ENCODE data around the gene TSNAX. TPM values are rescaled to one million over a fixed set of nuclear protein-coding genes. Genes with fewer than 3 reads are reported as not detected.
A peak's percentile ranks its signal among the peaks of the same experiment; 100 is the strongest.

TSNAX gene
- total RNA-seq, 1 experiment from 2014 or later: 47.1 TPM

- intact Hi-C loops (cut with micrococcal nuclease): no loop called here
- H3K4me2 ChIP-seq (ENCODE audit: low read length): peak overlapping the region; percentile 55
- ChIA-PET RAD21 (ENCODE audit: low non-redundant PET in 1 of 2, low total read pairs in 2 of 2, uncharacterized antibody in 2 of 2, unreplicated experiment in 2 of 2) (no interaction called here), CTCF (no interaction called here), POLR2A (no interaction called here)
- H3K27me3 ChIP-seq (ENCODE audit: insufficient read depth, low read length): no peaks in the 10 kb centered on the region
- no peak for DNase-seq (ENCODE audit: low read depth, low spot score)
- 0 out of 2 replicates have a peak overlapping the region, but pooled peaks have one; percentile 6 for H3K9ac ChIP-seq (ENCODE audit: low read length)
- ATAC-seq: no peak
- H3K9me3 ChIP-seq (ENCODE audit: control insufficient read depth in 1 of 2, insufficient read depth in 1 of 2, low read depth in 1 of 2, low read length in 2 of 2): no peaks in the 10 kb centered on the region
- no TSS peak for BruUV-seq (replicated peaks)
- no peaks in the 10 kb centered on the region for H3K79me2 ChIP-seq (ENCODE audit: insufficient read depth, low read length)
- TF ChIP-seq JUND (IDR thresholded peaks at IDR 0.05) (0 out of 2 replicates have a peak, but pooled peaks have one; percentile 7), SRF (IDR thresholded peaks at IDR 0.05; ENCODE audit: low read depth) (no peak)
- no peaks in the 10 kb centered on the region for H3K9me2 ChIP-seq (ENCODE audit: insufficient read depth)
- no peak overlapping the region for H3K27ac ChIP-seq (ENCODE audit: low read depth, low read length)
- peak overlapping the region; percentile 65 for H2AFZ ChIP-seq (ENCODE audit: low read depth, low read length, poor library complexity, severe bottlenecking)
- H3K4me3 ChIP-seq (replicated peaks in 1 of 2; ENCODE audit: low read depth in 1 of 2, low read length in 2 of 2): no peak overlapping the region; a peak in 1 of 4 replicates
- H3K36me3 ChIP-seq (ENCODE audit: control insufficient read depth in 1 of 2, insufficient read depth in 2 of 2, low read length in 2 of 2): no peaks in the 10 kb centered on the region
- H4K20me1 ChIP-seq (ENCODE audit: insufficient read depth): no peaks in the 10 kb centered on the region
- H3K4me1 ChIP-seq (ENCODE audit: control insufficient read depth in 1 of 2, insufficient read depth in 2 of 2, low read length in 2 of 2): peaks cover 0 to 44% of the 10 kb centered on the region in 2 experiments; a peak in 2 of 4 replicates
These were observed 20.8 kb upstream of the TSNAX start for GRCh38 chr1:231507476-231508355.

GRCh38 chr1:231508497-231508896, 20.0 kb upstream of the TSNAX start:
- Histone ChIP-seq H3K27me3 (ENCODE audit: insufficient read depth, low read length) (no peaks in the 10 kb centered on the region), H3K4me3 (replicated peaks in 1 of 2; ENCODE audit: low read depth in 1 of 2, low read length in 2 of 2) (no peak overlapping the region), H3K9me2 (ENCODE audit: insufficient read depth) (no peaks in the 10 kb centered on the region), H3K27ac (ENCODE audit: low read depth, low read length) (no peak overlapping the region), H3K4me1 (ENCODE audit: control insufficient read depth in 1 of 2, insufficient read depth in 2 of 2, low read length in 2 of 2) (peaks cover 0 to 52% of the 10 kb centered on the region in 2 experiments; a peak in 2 of 4 replicates), H3K9me3 (ENCODE audit: control insufficient read depth in 1 of 2, insufficient read depth in 1 of 2, low read depth in 1 of 2, low read length in 2 of 2) (no peaks in the 10 kb centered on the region), H3K9ac (ENCODE audit: low read length) (no peak overlapping the region), H3K36me3 (ENCODE audit: control insufficient read depth in 1 of 2, insufficient read depth in 2 of 2, low read length in 2 of 2) (no peaks in the 10 kb centered on the region), H3K79me2 (ENCODE audit: insufficient read depth, low read length) (no peaks in the 10 kb centered on the region), H3K4me2 (ENCODE audit: low read length) (peak overlapping the region; percentile 55), H4K20me1 (ENCODE audit: insufficient read depth) (no peaks in the 10 kb centered on the region), H2AFZ (ENCODE audit: low read depth, low read length, poor library complexity, severe bottlenecking) (peak overlapping the region; percentile 65)
- DNase-seq (ENCODE audit: low read depth, low spot score): no peak
- ChIA-PET RAD21 (ENCODE audit: low non-redundant PET in 1 of 2, low total read pairs in 2 of 2, uncharacterized antibody in 2 of 2, unreplicated experiment in 2 of 2) (no interaction called here), CTCF (no interaction called here), POLR2A (no interaction called here)
- intact Hi-C loops (cut with micrococcal nuclease): no loop called here
- ATAC-seq: no peak
- no TSS peak for BruUV-seq (replicated peaks)
- TF ChIP-seq POLR2A (IDR thresholded peaks at IDR 0.05; ENCODE audit: borderline replicate concordance, extremely low read depth, insufficient read depth, insufficient read length) (no peak), YY1 (IDR thresholded peaks at IDR 0.05; ENCODE audit: extremely low read depth, insufficient replicate concordance, low read depth, low read length) (no peak), RAD21 (IDR thresholded peaks at IDR 0.05; ENCODE audit: low read depth) (peak; percentile 26; the same call in 1 of the 2 replicates), ZNF274 (IDR thresholded peaks at IDR 0.05; ENCODE audit: low read depth, low read length) (no peak)
